HUDEP-2 (cell line): ENCODE measurements around the gene ACAA2.
A peak's percentile ranks its signal among the peaks of the same experiment; 100 is the strongest.
"Not testable (repeated sequence)": the region's sequence is repeated elsewhere in the genome, so short reads cannot be mapped to it uniquely, and the experiment has no call there.

ENCODE experiments used
- DNase-seq, 76 experiments: peaks; one replicate each; lab custom pipeline; 2025; ENCODE audit not compliant: unreplicated experiment in 76 of 76; lab: John Stamatoyannopoulos, UW

The ACAA2 gene

GRCh38 chr18:49845629-49846360 lies 32.5 kb upstream of the ACAA2 start:
- no peak for DNase-seq

GRCh38 chr18:49844903-49845302 lies 31.6 kb upstream of the ACAA2 start:
- no peak for DNase-seq

GRCh38 chr18:49843778-49844625 lies 30.7 kb upstream of the ACAA2 start:
- DNase-seq = no peak

- DNase-seq = no peak
Observed at GRCh38 chr18:49843131-49843530, 29.8 kb upstream of the ACAA2 start.

- no peak for DNase-seq
Observed at GRCh38 chr18:49842656-49843055, 29.3 kb upstream of the ACAA2 start.

- DNase-seq = no peak
Observed at GRCh38 chr18:49841236-49842217, 28.2 kb upstream of the ACAA2 start.

GRCh38 chr18:49839012-49839411 lies 25.7 kb upstream of the ACAA2 start:
- DNase-seq = no peak

- no peak for DNase-seq
Observed at GRCh38 chr18:49838381-49838780, 25.0 kb upstream of the ACAA2 start.

- DNase-seq = no peak
Observed at GRCh38 chr18:49837889-49838288, 24.6 kb upstream of the ACAA2 start.

- not testable (repeated sequence) for DNase-seq
Observed at GRCh38 chr18:49837316-49837835, 24.0 kb upstream of the ACAA2 start.

- no peak for DNase-seq
Observed at GRCh38 chr18:49835405-49835804, 22.1 kb upstream of the ACAA2 start.

GRCh38 chr18:49834258-49834657 lies 20.9 kb upstream of the ACAA2 start:
- no peak for DNase-seq

- no peak for DNase-seq
Observed at GRCh38 chr18:49833814-49834213, 20.5 kb upstream of the ACAA2 start.

- no peak for DNase-seq
Observed at GRCh38 chr18:49832221-49832647, 18.9 kb upstream of the ACAA2 start.

GRCh38 chr18:49827996-49828395 lies 14.7 kb upstream of the ACAA2 start:
- no peak for DNase-seq

- peak in 4 of 76 experiments; percentile 6 to 38 (median 8) for DNase-seq
Observed at GRCh38 chr18:49819823-49820671, 6.7 kb upstream of the ACAA2 start.

GRCh38 chr18:49819071-49819662 lies 5.8 kb upstream of the ACAA2 start:
- DNase-seq = no peak

GRCh38 chr18:49817947-49818346 lies 4.6 kb upstream of the ACAA2 start:
- no peak for DNase-seq

- DNase-seq = peak in 2 of 76 experiments; percentile 8 to 16
Observed at GRCh38 chr18:49815927-49816326, 2.6 kb upstream of the ACAA2 start.
